Bronchial epithelial cell (primary cell): ENCODE measurements around the gene RNF168. TPM values are rescaled to one million over a fixed set of nuclear protein-coding genes. Genes with fewer than 3 reads are reported as not detected.

Experiments used
- DNase-seq: peaks from one replicate; pipeline ENCODE4 v3.0.0-alpha.2; 2010; ENCODE audit warnings: low read depth
- FAIRE-seq: peaks from 2 replicates; lab custom pipeline; 2011; peaks lifted over from hg19 to GRCh38; lab: Jason Lieb, UNC
- H3K27me3 ChIP-seq: 2 replicates; pipeline ENCODE4 v1.5.1; 2011; ENCODE audit warnings: low read length; ENCODE audit not compliant: control insufficient read depth, insufficient read depth
- H3K36me3 ChIP-seq: 2 replicates; pipeline ENCODE4 v1.5.1; 2011; ENCODE audit warnings: low read length; ENCODE audit not compliant: control insufficient read depth, insufficient read depth
- H3K4me3 ChIP-seq: 2 replicates; pipeline ENCODE4 v1.5.1; 2011; ENCODE audit warnings: mild to moderate bottlenecking, low read depth, low read length, control low read depth
- total RNA-seq: library from RNA; depleted of rRNA; stranded (reverse); fragments of >200 nt; gene quantifications from 2 replicates; pipeline ENCODE4 v1.2.1, GENCODE V29; 2014
- TF ChIP-seq, protein P1 (sequence below): IDR thresholded peaks from 2 replicates; pipeline ENCODE4 v1.5.1; 2011; ENCODE audit warnings: mild to moderate bottlenecking, moderate library complexity, low read length, control low read depth, inconsistent platforms; ENCODE audit not compliant: insufficient read depth, severe bottlenecking

The RNF168 gene
- total RNA-seq, 1 donor from 2014 or later, result 8.2 TPM

DNA sequence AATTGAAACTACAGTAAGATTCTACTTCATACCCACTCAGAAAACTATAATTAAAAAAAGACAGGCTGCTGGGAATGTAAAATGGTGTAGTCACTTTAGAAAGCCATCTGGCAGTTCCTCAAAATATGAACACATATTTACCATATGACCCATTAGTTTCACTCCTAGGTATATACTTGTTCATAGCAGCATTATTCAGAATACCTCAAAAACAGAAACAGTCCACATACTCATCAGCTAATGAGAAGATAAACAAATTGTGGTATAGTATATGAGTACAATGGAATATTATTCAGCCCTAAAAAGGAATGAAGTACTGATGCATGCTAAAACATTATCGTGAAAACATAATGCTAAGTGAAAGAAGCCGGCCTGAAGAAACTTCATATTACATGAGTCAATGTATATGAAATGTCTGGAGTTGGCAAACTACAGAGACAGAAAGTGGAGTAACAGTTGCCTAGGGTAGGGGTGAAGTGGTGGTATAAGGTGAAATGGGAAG, 41.0 kb upstream of the RNF168 start:
- Histone ChIP-seq H3K27me3 (no peaks in the 10 kb centered on the region), H3K36me3 (no peaks in the 10 kb centered on the region), H3K4me3 (no peak overlapping the region)
- TF ChIP-seq, protein P1, sequence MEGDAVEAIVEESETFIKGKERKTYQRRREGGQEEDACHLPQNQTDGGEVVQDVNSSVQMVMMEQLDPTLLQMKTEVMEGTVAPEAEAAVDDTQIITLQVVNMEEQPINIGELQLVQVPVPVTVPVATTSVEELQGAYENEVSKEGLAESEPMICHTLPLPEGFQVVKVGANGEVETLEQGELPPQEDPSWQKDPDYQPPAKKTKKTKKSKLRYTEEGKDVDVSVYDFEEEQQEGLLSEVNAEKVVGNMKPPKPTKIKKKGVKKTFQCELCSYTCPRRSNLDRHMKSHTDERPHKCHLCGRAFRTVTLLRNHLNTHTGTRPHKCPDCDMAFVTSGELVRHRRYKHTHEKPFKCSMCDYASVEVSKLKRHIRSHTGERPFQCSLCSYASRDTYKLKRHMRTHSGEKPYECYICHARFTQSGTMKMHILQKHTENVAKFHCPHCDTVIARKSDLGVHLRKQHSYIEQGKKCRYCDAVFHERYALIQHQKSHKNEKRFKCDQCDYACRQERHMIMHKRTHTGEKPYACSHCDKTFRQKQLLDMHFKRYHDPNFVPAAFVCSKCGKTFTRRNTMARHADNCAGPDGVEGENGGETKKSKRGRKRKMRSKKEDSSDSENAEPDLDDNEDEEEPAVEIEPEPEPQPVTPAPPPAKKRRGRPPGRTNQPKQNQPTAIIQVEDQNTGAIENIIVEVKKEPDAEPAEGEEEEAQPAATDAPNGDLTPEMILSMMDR, result no peak
- DNase-seq, result no peak
- FAIRE-seq, result no peak

DNA sequence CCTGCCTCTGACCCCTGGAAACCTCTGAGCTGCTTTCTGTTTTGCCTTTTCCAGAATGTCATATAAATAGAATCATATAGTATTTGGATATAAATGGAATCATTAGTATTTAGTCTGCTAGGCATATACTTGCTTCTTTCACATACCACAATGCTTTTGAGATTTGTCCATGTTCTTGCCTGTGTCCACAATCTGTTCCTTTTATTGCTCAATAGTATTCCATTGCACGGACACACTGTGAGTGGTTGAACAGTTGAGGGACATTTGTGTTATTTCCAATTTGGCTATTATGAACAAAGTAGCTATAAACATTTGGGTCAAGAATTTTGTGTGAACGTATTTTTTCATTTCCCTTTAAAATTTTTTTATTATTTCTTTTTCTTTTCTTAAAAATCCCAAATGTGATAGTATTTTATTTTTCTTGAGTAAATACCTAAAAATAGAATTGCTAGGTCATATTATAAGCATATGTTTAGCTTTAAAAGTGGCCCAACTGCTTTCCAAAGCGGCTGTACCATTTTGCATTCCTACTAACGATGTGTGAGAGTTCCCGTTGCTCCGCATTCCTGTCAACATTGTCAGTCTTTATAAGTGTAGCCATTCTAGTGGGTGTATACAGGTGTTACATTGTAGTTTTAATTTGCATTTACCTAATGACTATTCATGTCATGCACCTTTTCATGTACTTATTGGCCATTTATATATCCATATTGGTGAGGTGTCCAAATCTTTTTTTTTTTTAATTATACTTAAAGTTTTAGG, 38.3 kb upstream of the RNF168 start:
- no peaks in the 10 kb centered on the region for H3K27me3 ChIP-seq
- TF ChIP-seq, protein P1, result no peak

DNA sequence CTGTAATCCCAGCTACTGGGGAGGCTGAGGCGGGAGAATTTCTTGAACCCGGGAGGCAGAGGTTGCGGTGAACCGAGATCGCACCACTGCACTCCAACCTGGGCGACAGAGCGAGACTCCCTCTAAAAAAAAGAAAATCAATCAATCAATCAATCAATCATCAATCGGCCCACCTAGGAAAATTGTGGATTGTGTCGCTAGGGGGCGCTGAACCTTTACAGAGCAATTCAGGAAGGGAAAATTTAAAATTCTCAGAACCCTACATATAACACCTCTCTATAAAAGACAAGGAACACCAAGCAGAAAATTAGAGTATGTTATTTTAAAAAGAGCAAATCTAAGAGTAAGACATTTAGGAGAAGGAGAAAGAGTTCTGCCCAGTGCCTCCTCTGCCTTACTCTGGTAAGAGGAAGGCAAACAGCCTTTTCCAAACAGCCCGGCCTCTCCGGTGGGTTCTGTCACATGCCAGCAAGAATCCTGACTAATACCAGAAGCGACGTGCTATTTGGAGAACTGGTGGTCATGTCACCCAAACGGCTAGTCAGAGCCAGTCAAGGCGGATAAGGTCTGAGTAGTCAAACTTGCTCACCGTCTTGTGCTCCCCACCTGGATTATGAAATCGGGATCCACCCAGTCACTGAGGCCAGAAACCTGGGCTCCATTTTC, 33.9 kb upstream of the RNF168 start:
- H3K36me3 ChIP-seq, result no peaks in the 10 kb centered on the region
- TF ChIP-seq, protein P1, result peak; percentile 58
- H3K4me3 ChIP-seq, result no peak overlapping the region
- H3K27me3 ChIP-seq, result no peaks in the 10 kb centered on the region
- DNase-seq (peak; percentile 92), FAIRE-seq (no peak)

More for the DNA sequence above, 38.3 kb upstream of the RNF168 start:
- no peaks in the 10 kb centered on the region for H3K36me3 ChIP-seq
- no peak overlapping the region for H3K4me3 ChIP-seq
- no peak for FAIRE-seq
- peak; percentile 40 for DNase-seq

- DNase-seq, result no peak
- TF ChIP-seq, protein P1, result no peak
- Histone ChIP-seq H3K4me3 (no peak overlapping the region), H3K27me3 (no peaks in the 10 kb centered on the region), H3K36me3 (no peaks in the 10 kb centered on the region)
- FAIRE-seq, result no peak
Observed at GRCh38 chr3:196533260-196533681, 29.7 kb upstream of the RNF168 start.

GRCh38 chr3:196531418-196531817, 27.9 kb upstream of the RNF168 start:
- DNase-seq (peak; percentile 66), FAIRE-seq (no peak)
- no peaks in the 10 kb centered on the region for H3K36me3 ChIP-seq
- H3K27me3 ChIP-seq, result no peaks in the 10 kb centered on the region
- H3K4me3 ChIP-seq, result no peak overlapping the region
- TF ChIP-seq, protein P1, result no peak
